ENCODE measurements around the gene GABRD. TPM values are rescaled to one million over a fixed set of nuclear protein-coding genes. Genes with fewer than 3 reads are reported as not detected.

GABRD gene
- total RNA-seq, 4 donors from 2014 or later: not detected

GRCh38 chr1:1986451-1987141, 32.5 kb upstream of the GABRD start:
- DNase-seq (ENCODE audit: low spot score): no peak
- no peak for ATAC-seq (ENCODE audit: low FRiP score)
- no peak for TF ChIP-seq CTCF (IDR thresholded peaks at IDR 0.05)

GRCh38 chr1:1987142-1987510, 32.0 kb upstream of the GABRD start:
- ATAC-seq (ENCODE audit: low FRiP score): no peak
- no peak for TF ChIP-seq CTCF (IDR thresholded peaks at IDR 0.05)
- DNase-seq (ENCODE audit: low spot score): no peak

- no peak for DNase-seq (ENCODE audit: low spot score)
- no peak for TF ChIP-seq CTCF (IDR thresholded peaks at IDR 0.05)
- no peak for ATAC-seq (ENCODE audit: low FRiP score)
Observed at GRCh38 chr1:1988061-1988945, 30.8 kb upstream of the GABRD start.

- ATAC-seq (ENCODE audit: low FRiP score) (peak; percentile 52), DNase-seq (ENCODE audit: low spot score) (no peak)
- TF ChIP-seq CTCF (IDR thresholded peaks at IDR 0.05): no peak
Observed at GRCh38 chr1:1989102-1989542, 30.0 kb upstream of the GABRD start.

- TF ChIP-seq CTCF (IDR thresholded peaks at IDR 0.05): no peak
- DNase-seq (ENCODE audit: low spot score): no peak
- no peak for ATAC-seq (ENCODE audit: low FRiP score)
Observed at GRCh38 chr1:1989789-1990188, 29.4 kb upstream of the GABRD start.

- DNase-seq (ENCODE audit: low spot score): no peak
- no peak for TF ChIP-seq CTCF (IDR thresholded peaks at IDR 0.05)
- no peak for ATAC-seq (ENCODE audit: low FRiP score)
Observed at GRCh38 chr1:1990222-1990621, 28.9 kb upstream of the GABRD start.

Measured in omental fat pad (tissue), 4 donors.